Mammary epithelial cell (primary cell): Measurements from ENCODE around the gene TAS1R2.

Experiments
- EZH2 ChIP-seq: IDR thresholded peaks from 2 replicates; pipeline ENCODE4 v1.6.1; 2012; ENCODE audit warnings: low read length, inconsistent platforms, borderline replicate concordance
- TF ChIP-seq, protein P1 (sequence below), 2 donors: IDR thresholded peaks in 1 of 2; conservative IDR thresholded peaks in 1 of 2; 2 replicates each; pipeline ENCODE4 v1.5.1; 2011 to 2012; ENCODE audit warnings: inconsistent platforms in 2 of 2, low read length in 2 of 2, mild to moderate bottlenecking in 2 of 2, control low read depth in 1 of 2, low read depth in 1 of 2; ENCODE audit not compliant: insufficient read depth in 1 of 2; ENCODE audit errors: extremely low read depth in 1 of 2

DNA sequence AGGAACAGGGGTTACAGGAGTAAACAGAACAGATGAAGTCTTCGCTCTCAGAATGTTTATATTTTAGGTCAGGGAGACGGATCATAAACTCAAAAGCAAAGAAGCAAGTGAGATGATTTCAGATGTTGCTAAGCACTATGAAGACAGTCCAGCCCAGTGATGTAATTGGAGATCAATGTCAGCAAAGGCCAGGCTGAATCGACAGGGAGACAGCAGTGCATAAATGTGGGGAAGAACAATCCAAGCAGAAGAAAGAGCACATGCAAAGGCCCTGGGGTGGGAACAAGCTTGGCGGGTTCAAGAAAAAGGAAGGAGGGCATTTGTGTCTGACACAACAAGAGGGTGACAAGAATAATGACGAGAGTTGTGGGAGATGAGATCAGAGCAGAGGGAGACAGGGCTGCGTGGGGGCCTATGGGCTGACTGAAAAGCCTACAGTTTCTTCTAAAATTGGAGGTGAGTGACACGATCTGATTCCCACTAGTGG lies 47.0 kb downstream of the TAS1R2 start:
- no peak for TF ChIP-seq EZH2
- TF ChIP-seq, protein P1, sequence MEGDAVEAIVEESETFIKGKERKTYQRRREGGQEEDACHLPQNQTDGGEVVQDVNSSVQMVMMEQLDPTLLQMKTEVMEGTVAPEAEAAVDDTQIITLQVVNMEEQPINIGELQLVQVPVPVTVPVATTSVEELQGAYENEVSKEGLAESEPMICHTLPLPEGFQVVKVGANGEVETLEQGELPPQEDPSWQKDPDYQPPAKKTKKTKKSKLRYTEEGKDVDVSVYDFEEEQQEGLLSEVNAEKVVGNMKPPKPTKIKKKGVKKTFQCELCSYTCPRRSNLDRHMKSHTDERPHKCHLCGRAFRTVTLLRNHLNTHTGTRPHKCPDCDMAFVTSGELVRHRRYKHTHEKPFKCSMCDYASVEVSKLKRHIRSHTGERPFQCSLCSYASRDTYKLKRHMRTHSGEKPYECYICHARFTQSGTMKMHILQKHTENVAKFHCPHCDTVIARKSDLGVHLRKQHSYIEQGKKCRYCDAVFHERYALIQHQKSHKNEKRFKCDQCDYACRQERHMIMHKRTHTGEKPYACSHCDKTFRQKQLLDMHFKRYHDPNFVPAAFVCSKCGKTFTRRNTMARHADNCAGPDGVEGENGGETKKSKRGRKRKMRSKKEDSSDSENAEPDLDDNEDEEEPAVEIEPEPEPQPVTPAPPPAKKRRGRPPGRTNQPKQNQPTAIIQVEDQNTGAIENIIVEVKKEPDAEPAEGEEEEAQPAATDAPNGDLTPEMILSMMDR (conservative IDR thresholded peaks at IDR 0.05 in 1 of 2, IDR thresholded peaks at IDR 0.05 in 1 of 2; ENCODE audit: extremely low read depth in 1 of 2, insufficient read depth in 1 of 2, low read depth in 1 of 2, low read length in 2 of 2): no peak
